Breast epithelium (tissue), 3 donors: ENCODE results near the gene FAM9C.

Experiments used
- POLR2A ChIP-seq: fragments of 450-650 bp; IDR thresholded peaks from one replicate; pipeline ENCODE4 v1.6.1; 2016; ENCODE audit warnings: antibody characterized with exemption, mild to moderate bottlenecking, moderate library complexity
- POLR2AphosphoS5 ChIP-seq, 3 donors: sonication (generic); formaldehyde crosslinking; IDR thresholded peaks; one replicate each; pipeline ENCODE4 v1.6.1; 2017; ENCODE audit warnings: antibody characterized with exemption in 3 of 3
- TF ChIP-seq, protein P1 (sequence below), 3 donors: fragments of 450-650 bp; IDR thresholded peaks; one replicate each; pipeline ENCODE4 v1.5.1; 2016 to 2017; ENCODE audit warnings: antibody characterized with exemption in 3 of 3, mild to moderate bottlenecking in 3 of 3, moderate library complexity in 3 of 3

DNA sequence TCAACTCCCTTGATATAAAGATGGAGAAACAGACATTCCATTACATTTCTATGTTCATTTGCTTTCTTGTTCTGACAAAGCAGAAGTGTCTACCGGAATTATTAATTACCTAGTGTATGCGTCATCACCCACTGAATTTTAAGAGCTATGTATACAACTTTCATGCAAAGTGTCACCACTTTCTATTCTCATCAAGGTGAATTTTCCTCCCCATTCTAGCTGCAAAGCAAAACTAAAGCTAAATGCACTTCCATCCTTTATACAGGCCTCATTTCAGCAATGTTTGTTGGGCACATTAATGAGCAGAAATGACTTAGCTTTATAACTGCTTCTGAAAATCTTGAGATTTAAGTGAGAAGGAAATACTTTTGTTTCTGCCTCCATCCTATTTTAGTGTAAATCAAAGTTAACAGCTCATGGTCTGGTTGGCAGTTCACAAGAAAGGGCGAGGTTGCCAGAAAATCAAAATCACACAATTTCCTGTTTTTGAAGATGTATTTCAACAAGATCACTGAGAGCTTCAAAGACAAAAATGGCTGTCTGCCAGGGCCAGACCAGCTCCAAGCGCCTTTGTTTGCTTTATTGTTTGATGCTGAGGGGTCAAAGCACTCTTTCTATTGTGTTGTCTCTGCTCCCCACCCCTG is 7.2 kb upstream of the FAM9C start:
- TF ChIP-seq, protein P1, sequence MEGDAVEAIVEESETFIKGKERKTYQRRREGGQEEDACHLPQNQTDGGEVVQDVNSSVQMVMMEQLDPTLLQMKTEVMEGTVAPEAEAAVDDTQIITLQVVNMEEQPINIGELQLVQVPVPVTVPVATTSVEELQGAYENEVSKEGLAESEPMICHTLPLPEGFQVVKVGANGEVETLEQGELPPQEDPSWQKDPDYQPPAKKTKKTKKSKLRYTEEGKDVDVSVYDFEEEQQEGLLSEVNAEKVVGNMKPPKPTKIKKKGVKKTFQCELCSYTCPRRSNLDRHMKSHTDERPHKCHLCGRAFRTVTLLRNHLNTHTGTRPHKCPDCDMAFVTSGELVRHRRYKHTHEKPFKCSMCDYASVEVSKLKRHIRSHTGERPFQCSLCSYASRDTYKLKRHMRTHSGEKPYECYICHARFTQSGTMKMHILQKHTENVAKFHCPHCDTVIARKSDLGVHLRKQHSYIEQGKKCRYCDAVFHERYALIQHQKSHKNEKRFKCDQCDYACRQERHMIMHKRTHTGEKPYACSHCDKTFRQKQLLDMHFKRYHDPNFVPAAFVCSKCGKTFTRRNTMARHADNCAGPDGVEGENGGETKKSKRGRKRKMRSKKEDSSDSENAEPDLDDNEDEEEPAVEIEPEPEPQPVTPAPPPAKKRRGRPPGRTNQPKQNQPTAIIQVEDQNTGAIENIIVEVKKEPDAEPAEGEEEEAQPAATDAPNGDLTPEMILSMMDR (IDR thresholded peaks at IDR 0.05) = no peak
- TF ChIP-seq POLR2A = no peak
- TF ChIP-seq POLR2AphosphoS5 (IDR thresholded peaks at IDR 0.05) = no peak
